ENCODE measurements around the gene XXYLT1.
A peak's percentile ranks its signal among the peaks of the same experiment; 100 is the strongest.

The XXYLT1 gene

DNA sequence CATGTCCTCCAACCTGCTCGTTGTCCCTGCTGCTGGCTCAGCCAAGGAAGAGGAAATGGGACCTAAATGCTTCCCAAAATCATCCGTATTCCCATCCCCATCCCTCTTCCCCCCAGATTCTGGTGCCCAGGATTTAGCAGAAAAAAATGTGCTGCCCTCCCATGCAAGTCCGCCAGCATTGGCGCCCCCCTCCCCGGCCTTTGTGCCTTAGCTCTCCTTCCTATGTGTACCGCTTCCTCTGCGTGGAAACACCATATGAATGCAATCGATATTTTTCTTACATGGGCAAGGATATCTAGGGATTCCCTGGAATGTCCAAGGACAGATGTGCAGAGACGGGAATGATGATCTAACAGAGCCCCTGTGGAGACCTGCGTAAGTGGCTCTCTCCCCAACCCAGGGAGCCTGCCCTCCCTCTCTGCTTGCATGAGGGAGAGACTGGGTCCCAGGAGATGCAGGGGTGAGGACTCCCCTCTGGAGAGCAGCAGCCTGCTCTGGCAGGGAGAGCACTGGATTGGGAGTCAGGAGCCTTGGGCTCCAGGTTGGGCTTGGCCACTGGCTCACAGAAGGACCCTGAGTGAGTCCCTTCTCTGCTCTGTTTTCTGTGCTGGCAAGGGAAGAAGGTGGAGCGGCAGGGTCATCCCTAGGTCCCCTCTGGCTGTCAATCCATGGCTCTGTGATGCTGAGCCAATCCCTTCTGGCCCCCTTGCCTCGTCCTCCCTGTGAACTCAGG is 227.2 kb downstream of the XXYLT1 start:
- DNase-seq: no peak
- Mint-ChIP-seq H3K9me3 (no peaks in the 10 kb centered on the region), H3K4me1 (peaks cover 46% of the 10 kb centered on the region), H3K36me3 (ENCODE audit: low read depth) (no peaks in the 10 kb centered on the region), H3K27ac (no peak overlapping the region), H3K4me3 (no peak overlapping the region), H3K27me3 (ENCODE audit: low read depth, poor library complexity) (peaks cover 24% of the 10 kb centered on the region)
- TF ChIP-seq, protein P1, sequence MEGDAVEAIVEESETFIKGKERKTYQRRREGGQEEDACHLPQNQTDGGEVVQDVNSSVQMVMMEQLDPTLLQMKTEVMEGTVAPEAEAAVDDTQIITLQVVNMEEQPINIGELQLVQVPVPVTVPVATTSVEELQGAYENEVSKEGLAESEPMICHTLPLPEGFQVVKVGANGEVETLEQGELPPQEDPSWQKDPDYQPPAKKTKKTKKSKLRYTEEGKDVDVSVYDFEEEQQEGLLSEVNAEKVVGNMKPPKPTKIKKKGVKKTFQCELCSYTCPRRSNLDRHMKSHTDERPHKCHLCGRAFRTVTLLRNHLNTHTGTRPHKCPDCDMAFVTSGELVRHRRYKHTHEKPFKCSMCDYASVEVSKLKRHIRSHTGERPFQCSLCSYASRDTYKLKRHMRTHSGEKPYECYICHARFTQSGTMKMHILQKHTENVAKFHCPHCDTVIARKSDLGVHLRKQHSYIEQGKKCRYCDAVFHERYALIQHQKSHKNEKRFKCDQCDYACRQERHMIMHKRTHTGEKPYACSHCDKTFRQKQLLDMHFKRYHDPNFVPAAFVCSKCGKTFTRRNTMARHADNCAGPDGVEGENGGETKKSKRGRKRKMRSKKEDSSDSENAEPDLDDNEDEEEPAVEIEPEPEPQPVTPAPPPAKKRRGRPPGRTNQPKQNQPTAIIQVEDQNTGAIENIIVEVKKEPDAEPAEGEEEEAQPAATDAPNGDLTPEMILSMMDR (IDR thresholded peaks at IDR 0.05): no peak

DNA sequence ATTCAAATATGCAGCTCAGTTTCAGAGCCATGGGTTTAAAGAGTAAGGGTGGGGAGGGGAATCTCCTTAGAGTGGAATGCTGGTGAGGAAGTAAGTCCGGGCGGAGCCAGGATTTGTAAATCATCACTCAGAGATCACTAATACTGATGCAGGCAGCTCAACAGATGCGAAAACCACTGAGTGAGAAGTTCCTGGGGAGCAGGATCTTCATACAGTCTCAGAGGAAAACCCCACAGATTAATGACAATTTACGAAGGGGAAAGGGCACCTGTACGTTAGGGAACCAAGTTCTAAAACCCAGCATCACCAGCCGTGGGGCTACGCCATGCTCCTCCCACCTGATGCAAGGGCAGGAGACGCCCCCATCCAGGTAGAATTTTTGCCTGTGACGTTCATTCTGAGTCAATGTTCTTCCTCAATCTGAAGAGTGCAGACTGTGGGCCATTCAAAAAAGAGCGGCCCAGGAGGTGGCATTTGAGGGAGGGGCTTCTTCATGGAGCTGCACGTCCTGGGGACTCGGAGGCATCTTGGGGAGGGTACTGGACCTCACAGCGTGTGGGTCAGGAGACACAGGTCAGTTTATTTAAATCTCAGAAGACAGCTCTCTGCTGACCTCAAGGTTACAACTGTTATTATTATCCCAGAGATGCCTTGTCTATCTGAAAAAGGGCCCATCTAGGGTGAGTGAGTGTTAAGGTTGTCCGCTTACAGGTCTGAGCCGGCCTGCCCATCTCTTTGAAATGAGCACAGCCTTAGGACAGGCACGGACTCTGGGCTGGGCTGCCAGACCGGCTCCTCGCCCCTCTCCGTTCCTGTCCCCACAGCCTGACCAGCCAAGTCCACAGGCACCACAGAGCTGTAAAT is 228.0 kb downstream of the XXYLT1 start:
- DNase-seq: no peak
- Mint-ChIP-seq H3K4me1 (peaks cover 53% of the 10 kb centered on the region), H3K4me3 (no peak overlapping the region), H3K27me3 (ENCODE audit: low read depth, poor library complexity) (peaks cover 26% of the 10 kb centered on the region), H3K36me3 (ENCODE audit: low read depth) (no peaks in the 10 kb centered on the region), H3K27ac (no peak overlapping the region), H3K9me3 (peaks cover 4% of the 10 kb centered on the region)
- TF ChIP-seq, protein P1 (IDR thresholded peaks at IDR 0.05): no peak

DNA sequence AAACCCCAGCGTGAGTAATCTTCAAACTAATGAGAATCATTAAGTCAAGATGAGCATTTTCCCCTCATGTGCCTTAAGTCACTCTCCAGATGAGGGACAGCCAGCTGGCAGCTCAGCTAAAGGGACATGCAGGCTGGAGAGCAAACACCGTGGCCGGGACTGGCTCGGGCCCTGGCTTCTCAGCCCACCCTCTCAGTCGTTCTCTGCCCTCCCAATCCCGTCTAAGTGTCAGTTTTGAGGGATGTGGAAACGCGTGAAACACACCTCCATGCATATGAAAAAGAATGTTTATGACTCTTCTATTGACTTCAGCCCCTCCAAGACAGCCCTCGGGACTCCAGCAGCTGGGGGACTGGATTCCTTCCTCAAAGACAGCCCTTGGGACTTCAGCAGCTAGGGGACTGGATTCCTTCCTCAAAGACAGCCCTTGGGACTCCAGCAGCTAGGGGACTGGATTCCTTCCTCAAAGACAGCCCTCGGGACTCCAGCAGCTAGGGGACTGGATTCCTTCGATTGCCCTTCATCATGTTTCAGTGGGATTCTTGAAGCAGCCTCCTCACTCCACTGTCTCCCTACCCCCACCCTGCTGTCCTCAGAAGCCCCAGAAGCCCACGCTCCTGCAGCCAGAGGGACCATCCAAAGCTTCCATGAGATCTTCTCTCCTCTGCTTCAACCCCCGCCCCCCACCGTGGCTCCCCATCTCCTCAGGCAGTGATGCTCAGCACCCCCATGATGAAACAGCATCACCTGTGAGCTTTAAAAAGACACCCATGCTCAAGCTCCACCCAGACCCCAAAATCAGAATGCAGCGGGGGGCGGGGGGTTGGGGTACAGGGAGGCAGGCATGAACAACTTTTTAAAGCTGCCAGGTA is 228.9 kb downstream of the XXYLT1 start:
- TF ChIP-seq, protein P1 (IDR thresholded peaks at IDR 0.05): no peak
- no peak overlapping the region for H3K4me3 Mint-ChIP-seq
- H3K27ac Mint-ChIP-seq: peak overlapping the region; percentile 19
- H3K27me3 Mint-ChIP-seq (ENCODE audit: low read depth, poor library complexity): peaks cover 19% of the 10 kb centered on the region
- H3K9me3 Mint-ChIP-seq: peaks cover 9% of the 10 kb centered on the region
- peaks cover 53% of the 10 kb centered on the region for H3K4me1 Mint-ChIP-seq
- no peak for DNase-seq
- H3K36me3 Mint-ChIP-seq (ENCODE audit: low read depth): no peaks in the 10 kb centered on the region

DNA sequence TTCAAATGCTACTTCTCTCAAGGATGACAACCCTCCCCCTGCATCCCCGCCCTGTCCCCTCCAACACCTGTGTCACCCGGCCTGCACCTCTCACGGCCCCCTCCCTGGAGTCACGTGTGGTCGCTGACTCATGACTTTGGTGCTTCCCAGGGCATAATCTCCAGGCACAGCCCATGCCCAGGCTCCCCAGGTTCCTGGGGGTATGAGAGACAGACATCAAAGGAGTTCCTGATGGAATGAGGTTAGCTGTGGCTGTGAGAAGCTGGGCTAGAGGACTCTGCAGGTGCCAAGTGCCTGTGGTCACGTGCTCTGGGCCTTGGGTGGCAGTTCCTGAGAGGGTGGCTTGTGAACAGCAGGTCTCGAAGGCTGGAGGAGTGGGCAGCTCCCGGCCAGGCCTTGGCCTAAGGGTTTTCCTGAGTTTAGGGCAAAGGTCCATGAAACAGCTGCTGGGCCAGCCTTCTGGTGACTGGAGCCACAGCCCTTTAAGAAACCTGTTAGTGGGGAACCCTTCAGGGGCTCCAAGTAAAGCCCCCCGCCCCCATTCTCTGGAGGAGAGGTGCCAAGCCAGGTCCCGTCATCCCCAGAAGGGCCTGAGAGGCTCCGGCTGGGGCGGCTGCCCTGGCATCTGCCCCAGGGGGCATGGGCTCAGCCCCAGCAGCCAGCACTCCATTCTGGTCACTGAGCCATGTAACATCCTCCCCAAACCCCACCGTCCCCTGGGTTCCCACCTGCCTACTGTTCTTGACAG is 230.0 kb downstream of the XXYLT1 start:
- peaks cover 19% of the 10 kb centered on the region for H3K27me3 Mint-ChIP-seq (ENCODE audit: low read depth, poor library complexity)
- no peak for DNase-seq
- TF ChIP-seq, protein P1 (IDR thresholded peaks at IDR 0.05): no peak

DNA sequence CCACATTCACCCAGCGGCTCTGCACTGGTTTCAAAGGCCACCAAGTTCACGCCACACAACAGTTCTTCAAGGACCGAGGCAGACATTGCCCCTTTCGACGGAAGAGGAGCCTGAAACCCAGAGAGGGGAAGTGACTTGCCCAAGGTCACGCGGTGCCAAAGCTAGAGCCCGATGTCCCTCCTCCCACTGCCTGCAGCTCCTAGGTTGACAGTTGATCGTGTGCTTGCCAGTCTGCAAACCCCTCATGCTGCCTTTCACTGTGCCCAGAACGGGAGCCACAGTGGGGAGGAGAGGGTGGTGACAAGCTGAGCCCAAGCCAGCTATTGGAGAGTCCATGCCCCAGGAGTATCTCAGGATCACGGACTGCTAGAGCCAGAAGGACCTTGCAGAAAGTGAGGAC is 230.9 kb downstream of the XXYLT1 start:
- peaks cover 12% of the 10 kb centered on the region for H3K9me3 Mint-ChIP-seq
- TF ChIP-seq, protein P1 (IDR thresholded peaks at IDR 0.05): no peak
- peaks cover 45% of the 10 kb centered on the region for H3K4me1 Mint-ChIP-seq
- H3K27ac Mint-ChIP-seq: no peak overlapping the region
- peaks cover 17% of the 10 kb centered on the region for H3K27me3 Mint-ChIP-seq (ENCODE audit: low read depth, poor library complexity)
- H3K36me3 Mint-ChIP-seq (ENCODE audit: low read depth): no peaks in the 10 kb centered on the region
- no peak overlapping the region for H3K4me3 Mint-ChIP-seq
- DNase-seq: no peak

More for the DNA sequence above, 230.0 kb downstream of the XXYLT1 start:
- Mint-ChIP-seq H3K27ac (no peak overlapping the region), H3K9me3 (peaks cover 12% of the 10 kb centered on the region), H3K4me1 (peaks cover 52% of the 10 kb centered on the region), H3K4me3 (no peak overlapping the region), H3K36me3 (ENCODE audit: low read depth) (no peaks in the 10 kb centered on the region)

Data from nephron progenitor cell (in vitro differentiated cells).